Natural killer cell (primary cell): ENCODE measurements around the gene CAMK2B. TPM values are rescaled to one million over a fixed set of nuclear protein-coding genes. Genes with fewer than 3 reads are reported as not detected.

ENCODE experiments used
- ATAC-seq, 3 donors: fragments of 150-1000 bp in 2 of 3; fragments of 200-7000 bp in 1 of 3; cut with Tn5 transposase; 1 replicate in 1 of 3; 2 replicates in 2 of 3; pipeline ENCODE4 v1.10.0; 2021; ENCODE audit warnings: mild to moderate bottlenecking in 2 of 3, moderate library complexity in 2 of 3
- DNase-seq, 2 donors: peaks; one replicate each; pipeline versions ENCODE4 v3.0.0 to v3.0.0-alpha.2; 2013 to 2021; ENCODE audit warnings: mixed read lengths in 1 of 2
- H3K27ac ChIP-seq: one replicate; pipeline ENCODE4 v1.5.1; 2013; ENCODE audit warnings: mild to moderate bottlenecking, low read length
- H3K27me3 ChIP-seq: one replicate; pipeline ENCODE4 v1.6.1; 2013; ENCODE audit warnings: low read length; ENCODE audit not compliant: control insufficient read depth, insufficient read depth
- H3K36me3 ChIP-seq: one replicate; pipeline ENCODE4 v1.6.1; 2013; ENCODE audit warnings: low read length; ENCODE audit not compliant: control insufficient read depth, insufficient read depth
- H3K4me1 ChIP-seq: one replicate; pipeline ENCODE4 v1.6.1; 2013; ENCODE audit warnings: low read length; ENCODE audit not compliant: control insufficient read depth, insufficient read depth
- H3K4me3 ChIP-seq: one replicate; pipeline ENCODE4 v1.5.1; 2013; ENCODE audit warnings: low read length
- H3K9me3 ChIP-seq: one replicate; pipeline ENCODE4 v1.6.1; 2013; ENCODE audit warnings: low read length; ENCODE audit not compliant: control insufficient read depth, insufficient read depth
- H3K27ac Mint-ChIP-seq, 2 donors: one replicate each; pipeline ENCODE4 v1.8.0; 2022; ENCODE audit warnings: mild to moderate bottlenecking in 2 of 2, mixed read lengths in 2 of 2, moderate library complexity in 1 of 2
- H3K27me3 Mint-ChIP-seq, 2 donors: one replicate each; pipeline ENCODE4 v1.8.0; 2022; ENCODE audit warnings: low read depth in 2 of 2, mixed read lengths in 2 of 2
- H3K36me3 Mint-ChIP-seq: one replicate; pipeline ENCODE4 v1.8.0; 2022; ENCODE audit warnings: mixed read lengths
- H3K4me1 Mint-ChIP-seq, 2 donors: one replicate each; pipeline ENCODE4 v1.8.0; 2022; ENCODE audit warnings: mixed read lengths in 2 of 2
- H3K4me3 Mint-ChIP-seq: one replicate; pipeline ENCODE4 v1.8.0; 2022; ENCODE audit warnings: mild to moderate bottlenecking, moderate library complexity, mixed read lengths
- H3K9me3 Mint-ChIP-seq, 2 donors: one replicate each; pipeline ENCODE4 v1.8.0; 2022; ENCODE audit warnings: mixed read lengths in 2 of 2
- CTCF ChIP-seq: fragments of 200-600 bp; IDR thresholded peaks from one replicate; pipeline ENCODE4 v1.8.0; 2022; ENCODE audit warnings: antibody characterized with exemption
- WGBS: methylation state at CpG from one replicate; pipeline ENCODE4 v1.1.7; 2013; ENCODE audit warnings: missing lambda C conversion rate; ENCODE audit not compliant: insufficient coverage; 5-methylcytosine and 5-hydroxymethylcytosine counted together
- intact Hi-C: fragments of 100-400 bp; cut with micrococcal nuclease; formaldehyde crosslinking; loops from one replicate; pipeline ENCODE4 v1.14.2; 2022
- total RNA-seq, 4 donors: library from RNA; stranded (reverse); fragments of 120-200 nt in 1 of 4; gene quantifications; one replicate each; pipeline versions ENCODE4 v1.2.3 to v1.2.4, GENCODE V29; 2013 to 2022

The CAMK2B gene
- total RNA-seq, 3 donors from 2014 or later (not counting 1 experiment from before 2014, with no cell fraction given) = 0.70 TPM; not detected in 2

- WGBS = 84% methylated on average over 13 of the region's 18 CpGs
- H3K4me3 Mint-ChIP-seq = no peak overlapping the region
- peaks cover 9% of the 10 kb centered on the region for H3K27me3 ChIP-seq
- no peaks in the 10 kb centered on the region for H3K9me3 Mint-ChIP-seq
- no peaks in the 10 kb centered on the region for H3K4me1 ChIP-seq
- H3K36me3 ChIP-seq = no peaks in the 10 kb centered on the region
- H3K27ac Mint-ChIP-seq = no peak overlapping the region
- no peaks in the 10 kb centered on the region for H3K36me3 Mint-ChIP-seq
- H3K27me3 Mint-ChIP-seq = peaks cover 24 to 32% of the 10 kb centered on the region in 2 donors
- no peak for TF ChIP-seq CTCF
- intact Hi-C loops = no loop called here
- no peak overlapping the region for H3K4me3 ChIP-seq
- no peaks in the 10 kb centered on the region for H3K9me3 ChIP-seq
- ATAC-seq (no peak), DNase-seq (no peak)
- no peak overlapping the region for H3K27ac ChIP-seq
- peaks cover 0 to 6% of the 10 kb centered on the region in 2 donors for H3K4me1 Mint-ChIP-seq
Observed at GRCh38 chr7:44321796-44322195, 3.6 kb downstream of the CAMK2B start.

- Histone ChIP-seq H3K9me3 (no peaks in the 10 kb centered on the region), H3K4me1 (no peaks in the 10 kb centered on the region), H3K27ac (no peak overlapping the region), H3K36me3 (no peaks in the 10 kb centered on the region), H3K4me3 (no peak overlapping the region), H3K27me3 (peaks cover 4% of the 10 kb centered on the region)
- H3K9me3 Mint-ChIP-seq = no peaks in the 10 kb centered on the region
- no peak for TF ChIP-seq CTCF
- DNase-seq = no peak
- no peak overlapping the region for H3K27ac Mint-ChIP-seq
- peaks cover 0 to 4% of the 10 kb centered on the region in 2 donors for H3K4me1 Mint-ChIP-seq
- H3K36me3 Mint-ChIP-seq = no peaks in the 10 kb centered on the region
- peaks cover 25% of the 10 kb centered on the region in 2 donors for H3K27me3 Mint-ChIP-seq
- no peak for ATAC-seq
- 88% methylated on average over 15 of the region's 15 CpGs for WGBS
- H3K4me3 Mint-ChIP-seq = no peak overlapping the region
- intact Hi-C loops = no loop called here
Observed at GRCh38 chr7:44320794-44321371, 4.5 kb downstream of the CAMK2B start.

GRCh38 chr7:44320141-44320540 is 5.3 kb downstream of the CAMK2B start:
- no peak for ATAC-seq
- WGBS = 91% methylated on average over 5 of the region's 5 CpGs
- no peak overlapping the region for H3K27ac ChIP-seq

More at GRCh38 chr7:44320141-44320540, 5.3 kb downstream of the CAMK2B start:
- no peak for DNase-seq
- TF ChIP-seq CTCF = no peak
- Mint-ChIP-seq H3K4me3 (no peak overlapping the region), H3K27me3 (peaks cover 21 to 27% of the 10 kb centered on the region in 2 donors), H3K36me3 (no peaks in the 10 kb centered on the region), H3K9me3 (no peaks in the 10 kb centered on the region), H3K27ac (no peak overlapping the region), H3K4me1 (no peaks in the 10 kb centered on the region)
- no peaks in the 10 kb centered on the region for H3K36me3 ChIP-seq
- H3K27me3 ChIP-seq = peaks cover 4% of the 10 kb centered on the region
- intact Hi-C loops = no loop called here
- H3K4me1 ChIP-seq = no peaks in the 10 kb centered on the region
- no peaks in the 10 kb centered on the region for H3K9me3 ChIP-seq
- H3K4me3 ChIP-seq = no peak overlapping the region
